ENCODE results near the gene C8G. TPM values are rescaled to one million over a fixed set of nuclear protein-coding genes. Genes with fewer than 3 reads are reported as not detected.

Gene C8G
- total RNA-seq, 1 experiment from 2014 or later, result not detected

GRCh38 chr9:136910901-136911245 lies 34.2 kb upstream of the C8G start:
- no peak for DNase-seq (ENCODE audit: low read depth in 1 of 2, low spot score in 2 of 2)
- H3K27ac ChIP-seq, result no peak overlapping the region
- H3K36me3 ChIP-seq, result peaks cover 76% of the 10 kb centered on the region
- no peaks in the 10 kb centered on the region for H3K4me1 ChIP-seq (replicated peaks)
- H3K4me3 ChIP-seq, result no peak overlapping the region
- no peaks in the 10 kb centered on the region for H3K27me3 ChIP-seq (replicated peaks)
- H3K9me3 ChIP-seq (replicated peaks), result no peaks in the 10 kb centered on the region

- H3K36me3 ChIP-seq, result peaks cover 69% of the 10 kb centered on the region
- H3K9me3 ChIP-seq (replicated peaks), result no peaks in the 10 kb centered on the region
- DNase-seq (ENCODE audit: low read depth in 1 of 2, low spot score in 2 of 2), result no peak
These were observed 31.2 kb upstream of the C8G start for GRCh38 chr9:136913701-136914438.

GRCh38 chr9:136915632-136916329 lies 29.3 kb upstream of the C8G start:
- no peak for DNase-seq (ENCODE audit: low read depth in 1 of 2, low spot score in 2 of 2)
- no peaks in the 10 kb centered on the region for H3K27me3 ChIP-seq (replicated peaks)
- H3K36me3 ChIP-seq, result peaks cover 69% of the 10 kb centered on the region
- no peaks in the 10 kb centered on the region for H3K9me3 ChIP-seq (replicated peaks)
- H3K4me3 ChIP-seq, result no peak overlapping the region
- peaks cover 13% of the 10 kb centered on the region for H3K4me1 ChIP-seq (replicated peaks)
- H3K27ac ChIP-seq, result no peak overlapping the region

More at GRCh38 chr9:136913701-136914438, 31.2 kb upstream of the C8G start:
- Histone ChIP-seq H3K4me1 (replicated peaks) (peaks cover 13% of the 10 kb centered on the region), H3K4me3 (no peak overlapping the region), H3K27ac (no peak overlapping the region), H3K27me3 (replicated peaks) (no peaks in the 10 kb centered on the region)

- Histone ChIP-seq H3K4me1 (replicated peaks) (peaks cover 13% of the 10 kb centered on the region), H3K36me3 (peaks cover 73% of the 10 kb centered on the region)
These were observed 28.5 kb upstream of the C8G start for GRCh38 chr9:136916330-136917184.

GRCh38 chr9:136917902-136918301 lies 27.1 kb upstream of the C8G start:
- DNase-seq (ENCODE audit: low read depth in 1 of 2, low spot score in 2 of 2), result peak; percentile 56 to 73
- Histone ChIP-seq H3K36me3 (peaks cover 72% of the 10 kb centered on the region), H3K4me3 (no peak overlapping the region), H3K9me3 (replicated peaks) (no peaks in the 10 kb centered on the region), H3K4me1 (replicated peaks) (peaks cover 13% of the 10 kb centered on the region), H3K27ac (no peak overlapping the region), H3K27me3 (replicated peaks) (no peaks in the 10 kb centered on the region)

More at GRCh38 chr9:136916330-136917184, 28.5 kb upstream of the C8G start:
- H3K27ac ChIP-seq, result no peak overlapping the region
- H3K9me3 ChIP-seq (replicated peaks), result no peaks in the 10 kb centered on the region
- H3K27me3 ChIP-seq (replicated peaks), result no peaks in the 10 kb centered on the region
- no peak overlapping the region for H3K4me3 ChIP-seq
- no peak for DNase-seq (ENCODE audit: low read depth in 1 of 2, low spot score in 2 of 2)

- Histone ChIP-seq H3K4me3 (no peak overlapping the region), H3K4me1 (replicated peaks) (peaks cover 13% of the 10 kb centered on the region)
- no peak for DNase-seq (ENCODE audit: low read depth in 1 of 2, low spot score in 2 of 2)
These were observed 25.0 kb upstream of the C8G start for GRCh38 chr9:136920069-136920468.

GRCh38 chr9:136920734-136921231 lies 24.3 kb upstream of the C8G start:
- Histone ChIP-seq H3K9me3 (replicated peaks) (no peaks in the 10 kb centered on the region), H3K4me3 (no peak overlapping the region), H3K4me1 (replicated peaks) (peaks cover 13% of the 10 kb centered on the region), H3K27me3 (replicated peaks) (no peaks in the 10 kb centered on the region), H3K27ac (no peak overlapping the region), H3K36me3 (peaks cover 66% of the 10 kb centered on the region)
- DNase-seq (ENCODE audit: low read depth in 1 of 2, low spot score in 2 of 2), result no peak

More at GRCh38 chr9:136920069-136920468, 25.0 kb upstream of the C8G start:
- Histone ChIP-seq H3K36me3 (peaks cover 70% of the 10 kb centered on the region), H3K9me3 (replicated peaks) (no peaks in the 10 kb centered on the region), H3K27me3 (replicated peaks) (no peaks in the 10 kb centered on the region), H3K27ac (no peak overlapping the region)

- Histone ChIP-seq H3K36me3 (peaks cover 66% of the 10 kb centered on the region), H3K27me3 (replicated peaks) (no peaks in the 10 kb centered on the region), H3K4me1 (replicated peaks) (peaks cover 13% of the 10 kb centered on the region), H3K9me3 (replicated peaks) (no peaks in the 10 kb centered on the region), H3K4me3 (no peak overlapping the region), H3K27ac (no peak overlapping the region)
- no peak for DNase-seq (ENCODE audit: low read depth in 1 of 2, low spot score in 2 of 2)
These were observed 23.7 kb upstream of the C8G start for GRCh38 chr9:136921307-136921706.

GRCh38 chr9:136921718-136922117 lies 23.3 kb upstream of the C8G start:
- Histone ChIP-seq H3K27me3 (replicated peaks) (no peaks in the 10 kb centered on the region), H3K27ac (no peak overlapping the region), H3K4me1 (replicated peaks) (peaks cover 12% of the 10 kb centered on the region), H3K36me3 (peaks cover 66% of the 10 kb centered on the region), H3K4me3 (no peak overlapping the region), H3K9me3 (replicated peaks) (no peaks in the 10 kb centered on the region)
- no peak for DNase-seq (ENCODE audit: low read depth in 1 of 2, low spot score in 2 of 2)

GRCh38 chr9:136922540-136922939 lies 22.5 kb upstream of the C8G start:
- Histone ChIP-seq H3K9me3 (replicated peaks) (no peaks in the 10 kb centered on the region), H3K27ac (no peak overlapping the region), H3K36me3 (peaks cover 63% of the 10 kb centered on the region), H3K4me1 (replicated peaks) (peaks cover 4% of the 10 kb centered on the region), H3K27me3 (replicated peaks) (no peaks in the 10 kb centered on the region), H3K4me3 (no peak overlapping the region)
- no peak for DNase-seq (ENCODE audit: low read depth in 1 of 2, low spot score in 2 of 2)

GRCh38 chr9:136923881-136924280 lies 21.2 kb upstream of the C8G start:
- Histone ChIP-seq H3K27me3 (replicated peaks) (no peaks in the 10 kb centered on the region), H3K36me3 (peaks cover 67% of the 10 kb centered on the region), H3K4me1 (replicated peaks) (no peaks in the 10 kb centered on the region), H3K9me3 (replicated peaks) (0 out of 2 replicates have a peak, but pooled peaks cover 3% of the 10 kb centered on the region), H3K4me3 (no peak overlapping the region), H3K27ac (no peak overlapping the region)
- DNase-seq (ENCODE audit: low read depth in 1 of 2, low spot score in 2 of 2), result no peak

GRCh38 chr9:136925414-136926153 lies 19.5 kb upstream of the C8G start:
- no peaks in the 10 kb centered on the region for H3K27me3 ChIP-seq (replicated peaks)
- H3K4me3 ChIP-seq, result no peak overlapping the region
- H3K4me1 ChIP-seq (replicated peaks), result no peaks in the 10 kb centered on the region
- H3K9me3 ChIP-seq (replicated peaks), result 0 out of 2 replicates have a peak, but pooled peaks cover 3% of the 10 kb centered on the region
- peaks cover 53% of the 10 kb centered on the region for H3K36me3 ChIP-seq
- no peak for DNase-seq (ENCODE audit: low read depth in 1 of 2, low spot score in 2 of 2)
- no peak overlapping the region for H3K27ac ChIP-seq

GRCh38 chr9:136926154-136926704 lies 18.8 kb upstream of the C8G start:
- Histone ChIP-seq H3K4me1 (replicated peaks) (no peaks in the 10 kb centered on the region), H3K36me3 (peaks cover 47% of the 10 kb centered on the region), H3K27ac (no peak overlapping the region), H3K4me3 (no peak overlapping the region), H3K9me3 (replicated peaks) (0 out of 2 replicates have a peak, but pooled peaks cover 3% of the 10 kb centered on the region), H3K27me3 (replicated peaks) (no peaks in the 10 kb centered on the region)
- DNase-seq (ENCODE audit: low read depth in 1 of 2, low spot score in 2 of 2), result no peak
